DND-41 (cell line): ENCODE measurements around the gene BICDL2.

Source experiments
- CTCF ChIP-seq: IDR thresholded peaks from 2 replicates; pipeline ENCODE4 v1.5.1; 2012; ENCODE audit warnings: borderline replicate concordance, low read length, moderate library complexity, mild to moderate bottlenecking; ENCODE audit not compliant: poor library complexity, severe bottlenecking; ENCODE audit errors: extremely low read depth
- EZH2 ChIP-seq: IDR thresholded peaks from 3 replicates; pipeline ENCODE4 v1.6.1; 2012; ENCODE audit warnings: borderline replicate concordance, low read depth, mild to moderate bottlenecking, moderate library complexity, low read length, inconsistent platforms; ENCODE audit not compliant: severe bottlenecking

GRCh38 chr16:3001316-3001715 is 35.4 kb downstream of the BICDL2 start:
- TF ChIP-seq EZH2 (no peak), CTCF (no peak)
